Measurements from ENCODE around the gene IDI2.
"Not testable (repeated sequence)": the region's sequence is repeated elsewhere in the genome, so short reads cannot be mapped to it uniquely, and the experiment has no call there.

Gene IDI2

DNA sequence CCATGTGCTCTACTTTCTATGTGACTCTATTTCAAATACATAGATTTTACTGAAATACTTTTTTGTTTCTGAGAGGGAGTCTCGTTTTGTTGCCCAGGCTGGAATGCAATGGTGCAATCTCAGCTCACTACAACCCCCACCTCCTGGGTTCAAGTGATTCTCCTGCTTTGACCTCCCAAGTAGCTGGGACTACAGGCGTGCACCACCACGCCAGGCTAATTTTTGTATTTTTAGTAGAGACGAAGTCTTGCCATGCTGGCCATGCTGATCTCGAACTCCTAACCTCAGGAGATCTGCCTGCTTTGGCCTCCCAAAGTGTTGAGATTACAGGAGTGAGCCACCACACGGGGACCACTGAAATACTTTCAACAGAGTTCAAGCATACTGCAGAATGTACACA lies 19.8 kb upstream of the IDI2 start:
- DNase-seq (ENCODE audit: low read depth): no peak

DNA sequence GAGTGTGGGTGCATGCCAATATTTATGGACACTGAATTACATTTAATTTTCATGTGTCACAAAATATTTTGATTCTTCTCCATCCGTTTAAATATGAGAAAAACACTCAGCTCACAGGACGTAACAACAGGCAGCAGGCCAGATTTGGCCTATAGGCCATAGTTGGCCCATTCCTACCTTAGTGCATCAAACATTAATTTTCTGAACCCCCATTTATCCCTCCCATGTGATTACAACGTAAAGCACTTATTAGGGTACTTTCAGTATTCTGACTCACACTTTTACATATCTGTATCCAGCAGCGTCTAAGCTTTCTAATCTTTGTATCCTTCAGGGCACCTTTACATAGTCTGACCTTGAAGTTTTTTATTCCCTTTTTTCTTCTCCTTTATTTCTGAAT lies 19.3 kb upstream of the IDI2 start:
- DNase-seq (ENCODE audit: low read depth): no peak

DNA sequence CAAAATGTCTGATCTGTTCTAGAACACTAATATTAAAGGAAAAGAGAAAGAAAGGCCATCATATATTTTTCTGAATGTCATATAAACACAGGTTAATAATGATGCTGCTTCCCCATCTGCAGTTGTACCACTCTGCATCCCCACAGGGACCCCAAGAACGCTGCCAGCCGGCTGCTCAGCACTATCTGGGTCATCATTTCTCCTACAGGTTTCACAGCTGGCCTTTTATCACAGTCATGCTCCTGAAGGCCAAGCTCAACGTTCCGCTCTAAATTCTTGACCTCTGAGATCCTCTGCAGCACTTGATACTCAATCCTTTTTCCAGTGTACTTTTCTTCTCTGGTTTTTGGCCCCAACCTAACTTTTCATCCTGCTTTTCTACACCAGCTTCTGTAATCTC lies 18.5 kb upstream of the IDI2 start:
- no peak for DNase-seq (ENCODE audit: low read depth)

DNA sequence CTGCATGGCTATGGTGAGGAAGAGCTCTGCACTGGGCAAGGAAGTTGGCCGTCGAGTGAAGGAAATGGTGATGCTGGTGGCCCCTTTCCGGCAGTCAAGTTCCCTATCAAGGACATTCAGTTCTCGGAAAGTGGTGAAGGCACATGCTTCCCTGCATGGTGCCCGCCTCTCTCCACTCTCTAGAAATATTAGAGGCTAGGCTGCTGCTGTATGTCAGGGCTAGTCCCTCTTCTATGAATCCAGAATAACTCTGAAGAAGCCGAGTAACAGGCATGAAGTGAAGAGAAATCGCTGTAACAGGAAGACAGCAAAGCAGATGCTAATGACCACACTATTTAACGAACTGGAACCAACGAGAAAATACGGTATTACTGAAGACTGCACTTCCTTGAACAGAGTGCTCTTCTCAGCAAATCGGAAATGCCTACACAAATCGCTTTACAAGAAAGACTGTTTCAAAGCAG lies 17.9 kb upstream of the IDI2 start:
- DNase-seq (ENCODE audit: low read depth): no peak

DNA sequence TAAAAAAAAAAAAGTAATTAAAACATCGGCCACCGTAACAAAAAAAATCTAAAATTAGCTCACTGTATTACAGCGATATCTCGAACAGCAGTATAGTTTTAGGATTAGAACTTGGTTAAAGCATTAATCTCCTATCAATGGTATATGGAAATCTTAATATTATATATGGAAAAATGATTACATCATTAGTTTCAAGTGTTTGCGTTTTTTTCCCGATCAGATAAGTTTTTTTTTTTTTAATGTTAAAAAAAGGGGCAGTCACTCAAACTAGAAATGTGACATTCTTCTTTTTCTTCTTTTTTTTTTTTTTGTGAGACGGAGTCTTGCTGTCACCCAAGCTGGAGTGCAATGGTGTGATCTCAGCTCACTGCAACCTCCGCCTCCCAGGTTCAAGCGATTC lies 15.9 kb upstream of the IDI2 start:
- DNase-seq (ENCODE audit: low read depth): no peak

DNA sequence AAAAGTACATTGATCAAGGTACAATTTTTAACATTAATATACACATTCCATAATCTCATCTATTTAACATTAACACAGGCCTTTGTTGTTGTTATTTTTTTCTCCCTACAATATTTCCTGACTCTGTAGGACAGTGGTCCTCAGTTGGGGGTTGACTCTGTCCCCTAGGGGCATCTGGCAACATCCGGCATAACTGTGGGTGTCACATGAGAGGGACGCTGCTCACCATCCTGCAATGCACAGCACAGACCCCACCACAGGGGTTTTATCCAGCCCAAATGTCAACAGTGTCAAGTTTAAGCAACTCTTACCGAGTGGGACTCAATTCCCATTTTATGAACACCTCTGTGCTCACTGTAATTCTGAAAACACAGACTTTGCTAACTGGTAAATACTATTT lies 14.5 kb upstream of the IDI2 start:
- no peak for DNase-seq (ENCODE audit: low read depth)

DNA sequence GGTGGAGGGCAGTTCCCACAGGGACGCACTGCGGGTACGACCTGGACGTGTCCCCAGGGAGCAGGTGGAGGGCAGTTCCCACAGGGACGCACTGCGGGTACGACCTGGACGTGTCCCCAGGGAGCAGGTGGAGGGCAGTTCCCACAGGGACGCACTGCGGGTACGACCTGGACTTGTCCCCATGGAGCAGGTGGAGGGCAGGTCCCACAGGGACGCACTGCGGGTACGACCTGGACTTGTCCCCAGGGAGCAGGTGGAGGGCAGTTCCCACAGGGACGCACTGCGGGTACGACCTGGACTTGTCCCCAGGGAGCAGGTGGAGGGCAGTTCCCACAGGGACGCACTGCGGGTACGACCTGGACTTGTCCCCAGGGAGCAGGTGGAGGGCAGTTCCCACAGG lies 13.1 kb upstream of the IDI2 start:
- DNase-seq (ENCODE audit: low read depth): not testable (repeated sequence)

DNA sequence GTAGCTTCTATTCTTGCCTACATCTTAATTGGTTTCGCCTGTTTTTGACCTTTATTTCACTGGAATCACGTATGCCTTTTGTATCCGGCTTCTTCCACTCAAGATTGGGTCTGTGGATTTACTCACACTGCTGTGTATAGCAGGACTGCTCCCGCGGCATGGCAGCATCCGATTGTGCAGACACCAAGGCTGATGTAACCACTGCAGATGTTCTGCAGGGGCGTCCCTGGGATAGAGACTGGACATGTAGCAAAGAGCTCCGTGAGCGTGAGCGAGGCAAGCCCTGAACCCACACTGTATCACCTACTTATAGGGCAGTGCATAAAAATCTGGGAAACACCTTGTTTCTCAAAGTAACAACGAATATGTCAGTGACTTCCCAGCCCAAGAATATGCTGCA lies 11.4 kb upstream of the IDI2 start:
- DNase-seq (ENCODE audit: low read depth): no peak

DNA sequence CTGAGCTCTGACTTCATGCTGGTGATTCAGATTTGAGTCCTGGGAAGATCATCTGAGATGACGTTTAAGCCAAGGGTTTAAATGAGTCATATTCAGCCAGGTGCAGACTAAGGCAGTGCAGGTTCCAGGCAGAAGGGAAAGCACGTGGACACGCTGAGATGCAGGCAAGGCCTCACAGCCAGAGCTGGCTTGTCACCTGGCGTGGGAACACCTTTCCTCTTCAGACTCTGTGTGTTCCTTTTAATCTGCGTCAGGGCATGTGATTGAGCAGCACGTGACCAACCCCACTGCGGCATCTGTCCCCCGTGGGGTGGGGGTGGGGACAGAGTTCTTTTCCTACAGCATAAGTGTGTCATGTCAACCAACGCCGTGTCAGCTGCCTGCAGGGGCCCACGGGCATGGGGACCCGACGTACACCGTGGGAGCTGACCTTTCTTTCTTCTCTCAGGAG lies 10.7 kb upstream of the IDI2 start:
- no peak for DNase-seq (ENCODE audit: low read depth)

DNA sequence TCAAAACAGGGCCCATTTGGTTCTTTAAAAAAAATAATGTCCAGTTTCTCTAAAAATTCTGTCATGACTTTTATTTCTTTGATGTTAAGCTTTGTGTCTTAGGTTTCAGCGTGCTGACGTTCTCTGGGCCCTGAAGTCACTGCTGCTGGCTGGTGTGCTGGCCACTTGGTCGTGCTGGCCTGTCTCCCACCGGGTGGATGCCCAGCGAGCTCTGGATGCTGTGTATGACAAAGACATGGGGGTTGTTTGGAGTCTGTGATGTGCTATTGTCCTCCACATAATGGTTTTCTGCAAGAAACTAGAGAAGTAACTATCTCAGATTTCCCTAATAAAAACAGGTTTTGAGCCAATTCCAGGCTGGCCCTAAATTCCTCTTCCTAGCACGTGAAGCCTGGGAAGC lies 9.5 kb upstream of the IDI2 start:
- no peak for DNase-seq (ENCODE audit: low read depth)

DNA sequence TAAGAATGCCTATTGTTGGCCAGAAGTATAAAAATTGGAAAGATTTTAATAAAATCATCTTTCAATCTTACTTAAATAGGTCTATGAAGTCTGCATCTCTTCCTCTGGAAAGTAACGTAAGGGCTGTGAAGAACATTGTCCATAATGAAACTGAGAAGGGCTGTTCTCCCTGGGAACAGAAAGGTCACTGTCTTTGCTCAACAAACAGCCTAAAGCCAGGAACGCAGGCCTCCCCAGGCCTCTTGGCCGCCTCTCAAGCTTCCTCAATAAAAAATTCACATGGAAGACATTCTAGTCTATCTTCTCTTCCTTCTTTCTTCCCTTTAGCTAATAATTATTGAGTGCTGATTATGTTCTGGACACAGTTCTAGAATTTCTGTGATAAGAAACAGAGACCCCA lies 9.1 kb upstream of the IDI2 start:
- DNase-seq (ENCODE audit: low read depth): no peak

DNA sequence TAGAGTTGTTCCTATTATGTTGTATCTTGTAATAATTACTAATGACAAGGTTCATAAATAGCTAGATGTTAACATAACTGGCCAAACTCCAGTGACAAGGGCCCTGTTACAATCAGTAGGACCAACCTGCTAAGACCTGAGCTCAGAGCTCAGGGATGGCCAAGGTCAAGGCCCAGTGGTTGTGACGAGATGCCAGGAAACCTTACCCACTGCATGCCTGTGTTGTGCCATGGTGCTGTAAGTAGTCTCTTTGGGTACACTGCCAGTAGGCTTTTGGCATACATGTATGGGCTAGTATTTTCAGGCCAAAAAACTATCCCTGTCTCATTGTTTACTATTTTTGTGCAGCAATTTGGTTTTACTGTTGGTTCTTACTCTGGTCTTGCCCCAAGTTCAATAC lies 7.9 kb upstream of the IDI2 start:
- no peak for DNase-seq (ENCODE audit: low read depth)

DNA sequence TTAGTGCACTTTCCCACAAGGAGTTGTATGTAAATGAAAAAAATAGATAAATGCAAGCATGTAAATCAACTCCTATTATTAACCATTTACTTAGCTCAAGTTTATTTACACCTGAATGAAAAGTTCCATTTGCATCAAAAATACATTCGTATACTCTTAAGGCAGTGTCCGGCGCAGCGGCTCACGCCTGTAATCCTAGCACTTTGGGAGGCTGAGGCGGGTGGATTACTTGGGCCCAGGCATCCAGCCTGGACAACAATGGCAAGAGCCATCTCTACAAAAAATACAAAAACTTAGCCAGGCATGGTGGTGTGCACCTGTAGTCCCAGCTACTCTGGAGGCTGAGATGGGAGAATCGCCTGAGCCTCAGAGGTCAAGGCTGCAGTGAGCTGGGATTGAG lies 4.2 kb upstream of the IDI2 start:
- DNase-seq (ENCODE audit: low read depth): no peak

DNA sequence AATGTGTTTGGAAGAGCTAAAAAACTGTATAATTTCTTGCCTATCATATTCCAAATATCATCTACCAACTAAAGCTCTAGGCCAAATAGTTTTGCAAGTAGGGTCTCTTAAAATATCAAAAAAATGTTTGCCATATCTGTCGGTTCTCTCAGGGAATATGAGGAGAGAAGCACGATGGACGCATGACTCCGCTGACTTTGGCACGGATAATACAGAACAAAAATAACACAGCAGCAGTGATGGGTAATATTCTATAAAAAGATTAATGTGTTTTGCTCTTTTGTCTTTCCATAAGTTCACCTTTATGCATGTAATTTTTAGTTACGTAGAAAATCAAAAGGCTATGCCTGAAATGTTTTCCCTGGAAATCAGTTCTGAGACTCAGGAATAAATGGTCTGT lies 919 bp upstream of the IDI2 start:
- no peak for DNase-seq (ENCODE audit: low read depth)

DNA sequence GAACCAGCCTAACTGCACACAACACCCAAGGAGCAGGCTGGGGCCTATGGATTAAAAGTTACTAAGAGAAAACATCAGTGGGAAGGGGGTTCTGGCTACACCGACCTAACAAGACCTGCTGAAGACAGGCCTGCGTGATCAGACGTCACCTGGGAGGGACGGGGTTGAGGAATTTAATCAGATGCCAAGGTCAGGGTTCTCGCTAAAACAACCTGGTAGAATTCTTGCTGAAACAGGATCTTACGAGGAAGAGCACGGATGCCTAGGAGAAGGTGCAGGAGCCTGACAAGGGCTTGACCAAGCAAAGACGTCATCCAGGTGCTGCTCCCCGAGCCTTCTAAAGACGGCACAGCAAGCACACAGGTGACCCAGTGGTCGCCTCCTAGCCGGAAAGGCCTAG lies 1.6 kb downstream of the IDI2 start:
- DNase-seq (ENCODE audit: low read depth): no peak

DNA sequence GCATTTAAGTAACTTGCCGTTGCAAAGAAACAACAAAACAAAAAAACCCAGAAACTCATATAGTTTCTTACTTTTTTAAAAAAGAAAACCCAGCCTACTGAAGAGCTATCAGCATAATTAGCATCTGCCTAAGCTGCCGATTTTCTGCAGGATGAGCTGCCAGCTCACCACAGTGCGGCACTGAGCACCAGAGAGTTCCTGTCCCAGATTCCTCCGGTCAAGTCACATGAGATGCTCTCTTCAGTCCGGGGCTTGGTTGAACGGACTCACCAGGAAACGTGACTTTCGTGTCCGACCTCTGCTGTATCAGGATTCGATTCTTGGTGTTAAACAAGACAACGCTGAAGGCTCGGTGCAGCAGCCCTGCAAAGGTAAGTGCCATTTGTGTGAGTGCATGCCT lies 3.2 kb downstream of the IDI2 start:
- DNase-seq (ENCODE audit: low read depth): no peak

DNA sequence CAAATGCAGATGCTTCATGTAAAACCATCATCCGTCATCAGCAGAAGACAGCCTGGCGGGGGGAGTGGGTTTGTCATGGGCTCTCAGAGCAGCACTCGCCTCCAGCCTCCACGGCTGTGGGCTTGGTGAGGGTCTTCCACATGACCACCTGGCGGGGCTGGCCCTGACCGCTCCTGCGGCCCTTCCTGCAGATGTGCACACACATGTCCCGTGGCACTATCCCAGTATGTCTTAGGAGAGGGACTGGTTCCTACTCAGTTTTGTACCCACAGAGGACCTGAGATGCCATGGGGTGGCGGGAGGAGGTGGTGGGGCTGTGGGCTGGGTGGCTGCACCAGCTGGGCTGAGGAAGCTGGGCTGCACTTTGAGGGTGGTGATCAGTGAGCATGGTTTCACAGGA lies 4.7 kb downstream of the IDI2 start:
- DNase-seq (ENCODE audit: low read depth): no peak

DNA sequence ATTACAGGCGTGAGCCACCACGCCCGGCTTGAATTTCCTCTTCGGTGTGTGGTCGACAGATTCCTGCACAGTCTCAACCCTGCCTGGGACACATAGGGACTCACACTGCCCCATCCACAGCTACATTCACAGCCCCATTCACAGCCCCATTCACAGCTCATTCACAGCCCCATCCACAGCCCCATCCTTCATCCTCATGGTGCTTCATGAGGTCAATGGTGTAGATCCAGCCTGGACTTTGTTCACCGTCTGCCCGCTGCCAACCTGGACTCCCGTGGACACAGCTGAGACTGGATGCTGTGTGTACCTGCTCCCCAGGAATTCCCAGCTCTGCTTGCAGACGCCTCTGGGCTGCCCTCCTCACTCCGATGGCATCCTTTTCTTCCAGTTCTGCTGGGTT lies 5.2 kb downstream of the IDI2 start:
- DNase-seq (ENCODE audit: low read depth): no peak

DNA sequence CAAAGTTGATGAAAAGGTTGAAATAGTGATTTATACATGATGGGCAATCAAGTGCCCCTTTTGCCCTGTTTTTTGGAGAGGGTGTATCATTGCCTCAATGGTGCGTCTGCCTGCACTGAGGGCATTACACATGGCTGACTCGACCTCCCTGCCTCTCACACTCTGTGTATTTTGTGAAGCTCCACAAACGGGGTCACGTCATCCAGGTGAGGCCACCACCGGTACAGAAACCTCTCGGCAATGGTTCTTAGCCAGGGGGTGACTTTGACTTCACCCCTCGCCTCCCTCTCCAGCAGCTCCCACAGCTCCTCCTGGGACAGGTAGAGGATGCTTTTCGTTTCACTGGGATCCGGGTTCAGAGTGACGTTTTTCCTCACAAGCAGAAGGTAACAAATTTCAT lies 6.3 kb downstream of the IDI2 start:
- DNase-seq (ENCODE audit: low read depth): no peak

DNA sequence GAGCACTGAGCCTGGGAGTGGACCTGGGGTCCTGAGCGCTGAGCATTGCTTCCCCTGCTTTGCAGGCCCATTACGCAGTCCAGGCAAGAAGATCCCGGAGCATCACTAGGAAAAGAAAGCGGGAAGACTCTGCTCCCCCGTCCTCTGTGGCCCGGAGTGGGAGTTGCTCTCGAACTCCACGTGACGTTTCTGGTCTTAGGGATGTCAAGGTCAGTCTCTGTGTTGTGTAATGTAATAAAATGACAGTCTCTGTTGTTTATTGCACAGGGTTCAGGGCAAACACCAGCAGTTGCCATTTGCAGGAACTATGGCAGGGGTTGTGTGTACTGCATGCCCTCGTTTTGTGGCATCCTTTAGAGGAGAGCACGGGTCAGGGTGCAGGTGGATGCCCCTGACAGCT lies 10.0 kb downstream of the IDI2 start:
- DNase-seq (ENCODE audit: low read depth): no peak

DNA sequence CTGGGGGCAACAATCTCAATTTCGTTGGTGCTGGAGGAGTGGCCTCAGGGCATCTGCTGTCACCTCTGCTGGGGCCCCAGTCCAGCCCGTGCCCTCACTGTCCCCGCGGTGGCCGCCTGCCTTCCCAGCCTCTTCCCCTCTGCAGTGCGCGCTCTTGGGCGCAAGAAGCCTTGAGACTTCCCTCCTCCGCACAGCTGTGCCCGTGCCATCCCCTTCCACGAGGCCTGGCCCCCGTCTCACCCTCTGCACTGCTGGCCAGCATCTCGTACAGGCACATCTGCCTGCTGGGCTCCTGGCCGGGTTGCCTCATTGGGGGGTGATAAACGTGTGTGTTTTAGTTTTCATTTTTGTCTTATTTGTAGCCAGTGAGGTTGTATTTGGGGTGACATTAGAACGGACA lies 14.0 kb downstream of the IDI2 start:
- no peak for DNase-seq (ENCODE audit: low read depth)

DNA sequence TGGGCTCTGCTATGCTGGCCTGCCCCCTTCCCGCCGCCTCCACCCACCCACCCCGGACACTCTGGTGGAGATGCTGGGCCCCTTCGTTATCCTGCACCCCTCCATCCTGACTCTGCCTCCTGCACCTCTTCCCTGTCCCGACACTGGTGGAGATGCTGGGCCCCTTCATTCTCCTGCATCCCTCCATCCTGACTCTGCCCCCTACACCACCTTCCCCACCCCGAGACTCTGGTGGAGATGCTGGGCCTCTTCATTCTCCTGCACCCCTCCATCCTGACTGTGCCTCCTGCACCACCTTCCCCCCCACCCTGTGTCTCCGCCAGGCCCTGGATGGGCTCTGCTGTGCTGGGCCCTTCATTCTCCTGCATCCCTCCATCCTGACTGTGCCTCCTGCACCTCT lies 15.0 kb downstream of the IDI2 start:
- DNase-seq (ENCODE audit: low read depth): no peak

DNA sequence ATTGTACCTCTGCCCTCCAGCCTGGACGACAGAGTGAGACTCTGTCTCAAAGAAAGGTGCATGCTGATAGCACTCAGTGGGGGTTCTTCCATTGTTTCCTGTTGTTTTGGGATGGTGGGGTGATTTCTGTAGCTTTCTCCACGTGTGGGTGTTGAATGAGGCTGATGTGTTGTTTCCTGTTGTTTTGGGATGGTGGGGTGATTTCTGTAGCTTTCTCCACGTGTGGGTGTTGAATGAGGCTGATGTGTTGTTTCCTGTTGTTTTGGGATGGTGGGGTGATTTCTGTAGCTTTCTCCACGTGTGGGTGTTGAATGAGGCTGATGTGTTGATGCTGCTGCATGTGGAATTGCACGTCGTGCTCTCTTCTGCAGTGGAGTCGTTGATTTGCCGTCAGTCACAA lies 15.7 kb downstream of the IDI2 start:
- DNase-seq (ENCODE audit: low read depth): not testable (repeated sequence)

DNA sequence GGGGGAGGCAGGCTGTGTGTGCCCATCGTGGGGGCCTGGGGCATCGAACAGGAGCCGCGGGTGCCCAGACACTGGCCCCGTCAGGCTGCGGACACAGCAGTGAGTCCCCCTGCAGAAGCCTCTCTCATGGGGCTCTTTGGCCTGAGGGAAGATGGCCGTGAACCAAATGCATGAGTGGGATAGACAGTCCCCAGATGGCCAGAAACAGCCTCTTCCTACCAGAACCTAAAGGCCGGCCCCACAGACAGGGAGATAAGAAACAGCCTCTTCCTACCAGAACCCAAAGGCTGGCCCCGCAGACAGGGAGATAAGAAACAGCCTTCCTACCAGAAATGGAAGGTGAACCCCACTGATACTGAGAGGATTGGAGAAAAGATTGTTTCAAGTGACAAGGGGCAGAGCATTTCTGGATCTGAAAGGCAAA lies 16.6 kb downstream of the IDI2 start:
- no peak for DNase-seq (ENCODE audit: low read depth)

DNA sequence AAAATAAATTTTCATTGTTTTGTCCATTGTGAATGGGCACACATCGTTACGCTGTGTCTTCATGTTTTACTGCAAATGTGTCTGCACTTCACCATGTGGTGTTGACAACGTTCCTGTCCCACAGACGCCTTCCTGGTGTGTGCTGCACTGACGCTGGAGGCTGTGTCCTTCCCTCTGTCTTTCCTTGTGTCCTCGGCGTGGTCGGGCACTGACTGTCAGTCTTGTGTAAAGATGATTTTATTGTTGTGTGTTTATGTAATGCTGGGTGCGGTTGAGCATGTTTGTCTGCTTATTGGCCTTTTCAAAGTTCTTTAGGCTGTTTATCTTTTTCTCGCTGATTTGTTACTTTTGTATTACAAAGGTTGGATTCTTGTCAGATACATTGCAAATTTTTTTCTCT lies 18.1 kb downstream of the IDI2 start:
- DNase-seq (ENCODE audit: low read depth): no peak

All from HS-5 (cell line).